ENCODE data around the gene ZNF200.
"Not testable (repeated sequence)": the region's sequence is repeated elsewhere in the genome, so short reads cannot be mapped to it uniquely, and the experiment has no call there.

Gene ZNF200

DNA sequence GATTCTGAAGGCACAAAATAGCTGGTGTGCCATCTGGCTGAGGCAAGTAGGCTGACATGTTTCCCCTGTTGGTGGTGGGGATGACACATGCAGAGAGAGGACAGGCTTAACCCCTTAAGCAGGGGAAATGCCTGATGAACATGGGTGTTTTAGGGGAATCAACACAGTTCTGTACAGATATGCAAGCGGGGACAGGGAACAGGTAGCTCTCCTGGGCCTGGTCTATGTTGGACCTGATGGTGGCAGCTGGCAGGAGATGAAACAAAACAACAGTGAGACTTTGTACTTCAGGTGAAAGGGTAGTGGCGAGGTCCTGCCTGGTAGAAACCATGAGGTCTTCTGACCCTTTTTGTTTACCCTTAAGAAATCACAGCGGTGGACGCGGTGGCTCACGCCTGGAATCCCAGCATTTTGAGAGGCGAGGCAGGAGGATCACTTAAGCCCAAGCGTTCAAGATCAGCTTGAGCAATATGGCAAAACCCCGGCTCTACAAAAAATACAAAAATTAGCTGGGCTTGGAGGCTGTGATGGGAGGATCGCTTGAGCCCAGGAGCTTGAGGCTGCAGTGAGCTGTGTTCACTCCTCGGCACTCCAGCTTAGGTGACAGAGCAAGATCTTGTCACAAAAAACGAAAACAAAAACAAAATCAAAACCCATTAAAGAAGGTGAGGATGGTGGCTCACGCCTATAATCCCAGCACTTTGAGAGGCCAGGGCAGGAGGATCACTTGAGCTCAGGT, 36.5 kb downstream of the ZNF200 start:
- no peak for DNase-seq (ENCODE audit: low read depth)

- not testable (repeated sequence) for DNase-seq (ENCODE audit: low read depth)
Observed at GRCh38 chr16:3197694-3198333, 37.1 kb downstream of the ZNF200 start.

DNA sequence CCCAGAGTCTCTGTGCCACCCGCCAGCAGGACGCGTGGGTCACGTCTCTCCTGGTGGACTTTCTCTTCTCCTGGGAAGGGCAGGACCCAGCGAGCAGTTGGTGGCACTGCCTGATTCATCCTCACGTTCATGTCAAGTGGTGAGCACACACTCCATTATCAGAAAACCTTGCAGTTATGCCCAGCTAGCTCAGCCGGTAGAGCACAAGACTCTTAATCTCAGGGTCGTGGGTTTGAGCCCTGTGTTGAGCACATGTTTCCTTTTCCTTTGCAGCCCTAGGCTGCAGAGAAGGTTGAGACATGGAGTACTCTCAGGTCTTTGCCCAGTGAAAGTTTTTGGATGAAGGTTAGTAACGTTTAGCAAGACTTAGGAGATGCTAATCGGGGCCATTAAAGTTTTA, 39.0 kb downstream of the ZNF200 start:
- no peak for DNase-seq (ENCODE audit: low read depth)

GRCh38 chr16:3194792-3195191, 40.2 kb downstream of the ZNF200 start:
- no peak for DNase-seq (ENCODE audit: low read depth)

DNA sequence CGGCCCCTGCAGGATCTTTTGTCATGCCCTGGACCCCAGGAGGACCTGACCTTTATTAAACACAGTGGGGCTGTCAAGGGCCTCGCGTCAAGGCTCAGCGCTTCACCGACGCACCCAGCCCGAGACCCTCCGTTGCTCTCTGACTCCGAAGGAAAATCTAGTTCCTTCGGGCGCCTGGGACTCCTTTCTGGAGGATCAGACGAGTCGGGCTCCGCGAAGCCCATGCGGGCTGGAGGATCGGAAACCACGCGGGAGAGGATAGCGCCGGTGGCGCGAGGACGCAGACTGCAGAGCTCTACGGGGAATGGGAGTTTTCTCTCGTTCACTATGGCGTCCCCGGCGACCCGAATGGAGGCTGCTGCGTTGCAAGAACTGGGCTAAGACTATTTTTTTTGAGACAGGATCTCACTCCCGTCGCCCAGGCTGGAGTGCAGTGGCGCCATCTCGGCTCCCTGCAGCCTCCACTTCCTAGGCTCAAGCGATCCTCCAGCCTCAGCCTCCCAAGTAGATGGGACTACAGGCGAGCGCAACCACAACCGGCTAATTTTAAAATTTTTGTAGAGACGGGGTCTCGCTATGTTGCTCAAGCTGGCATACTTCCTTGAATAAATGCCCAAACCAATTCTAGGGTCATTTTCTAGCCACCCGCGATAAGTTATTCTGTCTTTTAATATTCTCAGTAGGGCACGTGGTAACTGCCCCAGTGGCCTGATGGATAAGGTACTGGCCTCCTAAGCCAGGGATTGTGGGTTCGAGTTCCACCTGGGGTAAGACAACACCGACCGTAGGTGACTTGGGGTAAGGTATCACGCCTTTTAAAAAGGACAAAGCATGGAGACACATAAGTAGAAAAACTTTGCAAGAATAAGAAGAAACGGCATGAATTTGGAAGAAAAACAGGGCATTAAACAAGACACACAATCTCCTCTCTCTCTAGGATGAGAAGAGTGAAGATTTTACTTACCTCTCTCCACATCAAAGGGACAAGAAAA, 41.4 kb downstream of the ZNF200 start:
- no peak for DNase-seq (ENCODE audit: low read depth)

DNA sequence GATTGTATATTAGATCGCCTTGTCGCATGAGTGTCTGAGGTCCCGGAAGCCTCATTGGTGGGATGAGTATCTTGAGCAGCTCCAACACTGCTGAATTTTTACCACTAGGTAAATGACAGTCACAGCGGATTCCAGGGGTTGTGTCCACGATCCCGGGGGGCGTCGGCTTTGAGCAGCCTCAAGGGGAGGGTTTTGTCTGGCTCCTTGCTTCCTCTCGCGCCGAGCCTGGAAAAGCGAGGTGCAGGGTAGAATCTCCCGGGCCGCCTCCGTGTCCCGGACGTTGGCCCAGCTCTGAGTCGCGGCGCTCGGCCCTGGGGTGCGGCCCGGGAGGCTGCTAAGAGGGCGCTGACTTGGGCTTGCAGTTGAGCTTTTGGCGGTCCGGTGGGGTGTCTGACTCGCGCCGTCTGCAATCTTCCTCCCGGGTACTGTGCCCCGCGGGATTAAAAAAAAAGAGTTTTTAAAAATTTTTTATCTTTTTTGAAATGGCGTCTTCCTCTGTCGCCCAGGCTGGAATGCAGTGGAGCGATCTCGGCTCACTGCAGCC, 42.4 kb downstream of the ZNF200 start:
- no peak for DNase-seq (ENCODE audit: low read depth)

DNA sequence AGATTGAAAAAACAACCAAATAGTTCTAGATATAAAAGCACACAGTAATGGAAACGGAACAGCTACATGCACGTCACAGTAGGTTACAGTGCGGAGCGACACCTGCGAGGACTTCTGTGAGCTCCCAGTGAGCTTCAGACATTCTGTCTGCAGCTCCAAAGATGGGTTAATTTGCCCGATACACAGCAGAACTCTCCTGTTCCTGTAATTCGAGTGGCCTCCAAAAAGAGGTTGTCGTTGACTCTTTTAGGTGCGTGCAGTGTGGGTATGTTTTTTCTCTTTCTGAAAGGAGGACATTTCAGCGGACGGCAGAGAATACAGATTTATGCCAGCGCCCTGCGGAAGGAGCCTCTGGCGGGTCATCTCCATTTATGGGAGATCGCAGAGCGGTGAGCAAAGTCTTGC, 44.0 kb downstream of the ZNF200 start:
- no peak for DNase-seq (ENCODE audit: low read depth)

DNA sequence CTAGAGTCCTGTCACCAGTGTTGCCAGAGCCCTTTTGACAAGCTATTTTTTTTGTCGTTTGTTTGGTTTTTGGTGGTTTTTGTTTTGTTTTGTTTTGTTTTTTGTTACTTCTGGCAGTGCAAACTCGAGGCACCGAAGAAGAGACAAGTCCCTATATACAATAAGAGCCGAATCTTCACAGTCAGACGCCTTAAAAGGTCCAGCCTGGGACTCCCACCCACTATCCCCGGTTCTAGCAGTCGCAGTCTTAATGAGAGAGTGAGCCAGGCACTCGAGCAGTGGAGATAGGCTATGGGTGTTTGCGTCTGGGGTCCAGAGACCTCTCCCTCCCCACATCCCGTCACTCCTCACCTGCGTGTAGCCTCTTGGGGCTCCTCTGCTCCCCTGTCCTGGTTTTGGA, 45.1 kb downstream of the ZNF200 start:
- no peak for DNase-seq (ENCODE audit: low read depth)

DNA sequence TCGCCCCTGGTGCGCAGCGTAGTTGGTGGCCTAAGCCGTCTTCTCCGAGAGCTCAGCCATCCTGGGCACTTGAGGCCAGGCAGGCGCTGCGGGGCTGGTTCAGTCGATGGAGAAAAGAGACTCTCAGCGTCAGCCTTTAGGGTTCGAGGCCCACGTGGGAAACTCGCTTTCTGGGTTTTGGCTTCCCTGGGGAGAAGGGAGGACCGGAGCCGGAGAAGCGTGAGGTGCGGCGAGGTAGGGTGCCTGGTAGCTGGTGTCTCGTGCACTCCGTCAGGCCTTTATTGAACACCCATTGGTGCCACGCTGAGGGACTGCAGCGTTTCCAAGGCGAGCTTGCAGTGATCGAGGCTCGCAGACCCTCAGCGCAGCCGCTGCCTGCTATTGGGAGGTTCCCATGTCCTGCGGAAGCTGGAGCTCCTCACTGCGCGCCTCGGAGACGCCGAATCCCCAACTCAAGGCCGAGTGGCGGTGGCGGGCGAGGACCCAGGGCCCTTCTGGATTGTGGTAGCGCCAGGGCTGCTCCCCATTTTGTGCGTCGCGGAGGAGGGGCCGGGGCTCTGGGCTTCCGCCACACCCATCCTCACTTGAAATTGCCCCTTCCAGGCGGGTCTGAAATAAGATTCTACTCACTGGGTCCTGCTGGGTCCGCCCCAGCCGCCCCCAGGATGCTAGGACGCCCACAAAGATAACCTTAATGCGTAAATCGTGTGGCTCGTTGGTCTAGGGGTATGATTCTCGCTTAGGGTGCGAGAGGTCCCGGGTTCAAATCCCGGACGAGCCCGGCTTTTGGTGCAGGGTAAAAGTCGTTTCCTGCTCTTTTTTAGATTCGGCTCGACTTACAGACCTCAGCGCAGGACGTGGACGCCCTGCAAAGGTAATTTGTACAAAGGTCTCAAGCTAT, 45.8 kb downstream of the ZNF200 start:
- DNase-seq (ENCODE audit: low read depth), result no peak

DNA sequence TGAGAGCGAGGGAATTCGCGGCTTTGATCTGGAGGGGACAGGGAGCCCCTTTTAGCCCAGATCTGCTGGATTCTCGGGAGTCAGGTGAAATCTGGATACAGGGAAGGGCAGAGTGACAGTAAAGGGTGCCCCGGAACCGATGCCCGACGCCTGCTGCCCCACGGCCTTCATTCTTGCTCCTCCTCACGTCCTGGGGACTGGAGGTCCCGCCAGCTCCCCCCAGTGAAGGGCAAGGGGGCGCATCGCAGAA, 46.4 kb downstream of the ZNF200 start:
- no peak for DNase-seq (ENCODE audit: low read depth)

GRCh38 chr16:3187798-3188674, 46.9 kb downstream of the ZNF200 start, which contains the start of gene OR1F1:
OR1F1 (plus strand) TSS chr16:3188204.
- DNase-seq (ENCODE audit: low read depth), result no peak

- DNase-seq (ENCODE audit: low read depth), result no peak
Observed at GRCh38 chr16:3186946-3187690, 47.8 kb downstream of the ZNF200 start.

DNA sequence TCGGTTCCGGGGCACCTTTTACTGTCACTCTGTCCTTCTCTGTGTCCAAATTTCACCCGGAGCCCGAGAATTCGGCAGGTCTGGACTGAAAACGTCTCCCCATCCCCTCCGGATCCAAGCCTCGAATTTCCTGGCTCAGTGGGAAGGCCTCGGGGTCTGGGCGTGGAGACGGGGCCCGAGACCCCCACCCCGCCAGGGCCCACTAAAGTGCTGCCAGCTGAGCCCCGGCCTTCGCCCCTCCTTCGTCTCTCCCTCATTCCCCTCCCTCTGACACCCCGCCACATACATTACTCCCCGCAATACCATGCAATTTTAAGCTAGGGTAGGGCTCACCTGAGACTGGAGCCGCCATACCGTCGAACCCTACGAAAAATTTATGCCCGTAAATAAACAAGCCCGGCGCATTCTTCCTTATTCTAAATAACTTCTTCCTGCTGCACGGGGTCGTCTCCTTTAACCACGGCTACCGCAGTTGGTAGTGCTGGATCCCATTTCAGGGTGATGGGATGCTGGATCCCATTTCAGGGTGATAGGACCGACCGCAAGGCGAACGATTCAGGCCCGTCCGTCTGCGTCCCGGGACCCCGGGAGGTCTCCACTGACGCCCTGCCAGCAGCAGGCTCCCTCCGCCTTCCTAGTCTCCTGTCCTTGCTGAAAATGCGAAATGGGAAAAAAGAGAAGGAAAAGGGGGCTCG, 51.4 kb downstream of the ZNF200 start:
- DNase-seq (ENCODE audit: low read depth), result no peak

DNA sequence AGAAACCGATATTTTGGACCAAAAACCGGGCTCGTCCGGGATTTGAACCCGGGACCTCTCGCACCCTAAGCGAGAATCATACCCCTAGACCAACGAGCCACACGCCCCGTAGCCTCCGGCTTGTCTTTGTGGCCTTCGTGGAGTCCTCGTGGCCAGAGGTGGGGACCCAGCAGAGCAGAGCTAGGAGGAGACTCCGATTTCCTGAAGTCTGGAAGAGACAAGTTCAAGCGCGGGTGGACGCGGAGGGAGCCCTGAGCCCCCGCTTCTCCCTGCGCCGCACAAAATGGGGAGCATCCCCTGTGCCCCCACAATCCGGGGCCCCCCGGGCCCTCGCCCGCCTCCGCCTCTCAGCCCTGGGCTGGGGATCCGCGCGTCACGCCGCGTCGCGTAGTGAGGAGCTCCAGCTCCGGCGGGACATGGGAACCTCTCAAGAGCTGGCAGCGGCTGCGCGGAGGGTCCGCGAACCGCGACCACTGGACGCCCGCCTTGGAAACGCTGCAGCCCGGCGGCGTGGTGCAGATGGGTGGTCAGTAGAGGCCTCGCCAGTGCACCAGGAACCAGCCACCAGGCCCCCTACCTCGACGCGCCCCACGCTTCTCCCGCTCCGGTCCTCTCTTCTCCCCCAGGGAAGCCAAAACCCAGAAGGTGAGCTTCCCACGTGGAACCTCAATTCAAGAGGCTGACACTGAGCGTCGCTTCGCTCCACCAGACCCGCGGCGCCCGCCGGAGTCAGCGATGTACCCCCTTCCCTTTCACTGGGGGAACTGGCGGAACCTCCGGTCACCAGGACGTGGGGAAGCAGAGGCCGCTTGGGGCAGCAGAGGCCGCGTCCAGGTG, 52.1 kb downstream of the ZNF200 start:
- no peak for DNase-seq (ENCODE audit: low read depth)

GRCh38 chr16:3182293-3182607, 52.7 kb downstream of the ZNF200 start:
- DNase-seq (ENCODE audit: low read depth), result not testable (repeated sequence)

DNA sequence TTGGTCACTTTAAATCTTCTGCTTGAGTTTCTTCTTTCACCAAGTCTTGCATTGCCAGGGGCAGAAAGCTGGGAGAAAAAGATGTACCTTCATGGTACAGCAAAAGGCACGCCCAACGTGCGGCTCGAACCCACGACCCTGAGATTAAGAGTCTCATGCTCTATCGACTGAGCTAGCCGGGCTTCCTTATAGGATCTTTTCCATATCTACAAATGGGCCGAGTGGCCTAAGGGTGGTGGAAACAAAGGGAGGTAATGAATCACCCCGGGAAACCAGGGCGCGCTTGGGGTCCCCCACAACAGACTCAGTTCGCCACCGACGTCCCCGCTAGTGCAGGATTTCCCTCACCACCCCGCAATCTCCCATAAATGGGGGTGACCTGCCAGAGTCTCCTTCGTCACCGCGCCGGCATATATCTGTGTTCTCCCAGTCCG, 54.5 kb downstream of the ZNF200 start:
- no peak for DNase-seq (ENCODE audit: low read depth)

GRCh38 chr16:3179651-3180050, 55.3 kb downstream of the ZNF200 start:
- DNase-seq (ENCODE audit: low read depth), result no peak
